EL (cell line): ENCODE data around the gene SEPTIN6.
A peak's percentile ranks its signal among the peaks of the same experiment; 100 is the strongest.

Source experiments
- DNase-seq: peaks from one replicate; pipeline ENCODE4 v3.0.0-alpha.2; 2016

SEPTIN6 gene

DNA sequence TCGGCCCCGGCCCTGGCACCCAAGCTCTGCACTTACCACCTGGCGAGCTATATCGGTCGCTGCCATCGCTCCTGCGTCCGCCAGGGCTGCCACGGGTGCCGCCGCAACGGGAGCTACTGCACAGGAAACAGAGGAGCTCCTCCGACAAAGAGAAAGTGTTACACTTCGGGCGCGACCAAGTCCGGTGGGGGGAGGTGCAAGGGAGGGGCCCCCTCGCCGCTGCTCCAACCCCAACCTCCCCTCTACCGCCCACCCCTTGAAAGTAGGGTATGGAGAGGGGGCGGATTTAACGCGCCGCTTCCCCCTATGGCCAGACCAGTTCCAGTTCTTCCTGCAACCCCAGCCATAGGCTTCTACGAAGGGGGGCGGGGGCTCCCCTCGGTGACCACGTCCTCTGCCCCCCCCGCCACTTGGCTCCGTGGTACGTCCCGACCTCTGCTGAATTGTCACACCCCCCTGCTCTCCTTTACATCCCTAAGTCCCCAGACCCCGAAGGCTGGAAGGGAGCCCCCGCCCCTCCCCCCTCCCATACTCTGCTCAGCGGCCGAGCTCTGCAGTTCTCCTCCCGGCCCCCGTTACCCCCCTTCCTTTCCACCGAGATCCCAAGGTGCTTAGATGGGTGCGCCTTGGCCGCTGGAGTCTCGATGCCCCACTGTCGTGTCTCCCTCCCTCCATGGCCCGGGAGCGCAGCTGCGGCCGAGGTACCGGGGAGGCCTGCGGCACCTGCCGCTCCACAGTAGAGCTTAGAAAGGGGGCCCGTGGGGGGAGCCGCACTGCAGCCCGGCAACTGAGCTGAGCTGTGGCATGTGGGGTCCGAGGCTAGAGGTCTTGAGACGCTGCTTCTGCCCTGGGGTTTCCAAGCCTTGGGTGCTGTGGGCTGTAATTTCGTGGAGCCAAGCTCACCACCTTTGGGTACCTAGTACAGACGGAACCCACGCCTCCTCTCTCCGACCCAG lies at the start of gene SEPTIN6:
Gene SEPTIN6 (minus strand): TSS at position 129 of the 956 bp plus-strand sequence. CDS start 63 bp downstream, at position 66.
- peak; percentile 83 for DNase-seq

DNA sequence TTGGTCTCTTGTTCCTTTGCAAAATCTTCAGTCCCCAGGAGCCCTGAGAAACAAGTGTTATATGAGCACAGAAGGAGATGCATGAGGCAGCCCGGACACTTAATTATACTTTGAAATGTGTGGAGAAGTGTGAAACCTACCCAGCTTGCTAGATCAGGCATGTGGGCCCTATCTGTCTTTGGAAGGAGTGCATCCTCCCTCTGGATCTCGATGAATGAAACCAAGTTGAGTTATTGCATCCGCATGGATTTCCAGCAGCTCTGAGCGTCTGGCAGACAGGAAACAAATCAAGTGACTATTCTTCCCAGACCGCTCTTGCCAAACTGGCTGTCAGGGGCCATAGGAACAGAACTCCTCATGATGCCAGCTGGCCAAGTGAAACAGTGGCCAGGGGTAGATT lies 45.8 kb upstream of the SEPTIN6 start:
- no peak for DNase-seq

GRCh38 chrX:119736206-119736764 lies 43.3 kb upstream of the SEPTIN6 start:
- DNase-seq, result peak; percentile 16

DNA sequence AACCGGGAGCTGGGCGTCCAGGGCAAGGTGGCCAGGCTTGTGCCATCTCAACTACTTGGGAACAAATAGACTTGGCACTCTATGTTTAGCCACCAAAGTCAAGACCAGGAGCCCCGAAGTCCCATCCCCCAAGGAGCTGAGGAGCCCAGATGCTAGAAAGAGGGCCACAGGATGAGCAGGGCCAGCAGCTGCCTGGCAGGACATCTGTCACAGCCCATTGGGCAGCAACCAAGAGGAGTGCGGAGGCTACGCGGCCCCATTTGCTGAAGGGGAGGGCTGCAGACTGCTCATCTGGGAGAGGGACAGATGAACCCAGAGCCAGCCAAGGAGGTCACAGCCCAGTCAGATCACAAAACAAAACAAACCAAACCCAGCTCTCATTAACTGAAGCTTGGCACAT lies 42.5 kb upstream of the SEPTIN6 start:
- DNase-seq, result no peak

DNA sequence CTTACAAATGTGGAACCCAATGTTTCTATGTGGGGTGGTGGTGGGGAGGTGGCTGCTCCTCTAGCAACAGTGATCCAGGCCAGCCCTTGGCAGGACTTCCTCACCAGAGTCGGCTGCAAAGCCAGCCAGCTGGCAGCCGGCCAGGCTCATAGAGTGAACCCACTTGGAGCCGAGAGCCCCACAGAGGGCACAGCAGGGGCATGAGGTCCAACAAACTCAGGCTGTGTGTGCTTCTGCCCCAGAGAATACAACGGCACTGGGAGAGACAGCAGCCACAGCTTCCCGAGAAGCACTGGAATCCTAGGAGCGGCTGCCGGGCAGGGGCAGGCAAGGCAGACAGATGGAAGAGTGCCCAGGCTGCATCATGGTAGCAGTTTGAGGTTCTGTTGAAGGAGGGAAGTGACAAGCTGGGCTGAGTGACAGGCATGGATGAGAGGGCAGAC lies 42.0 kb upstream of the SEPTIN6 start:
- no peak for DNase-seq

- peak; percentile 56 for DNase-seq
Observed at GRCh38 chrX:119729408-119730201, 36.6 kb upstream of the SEPTIN6 start.

DNA sequence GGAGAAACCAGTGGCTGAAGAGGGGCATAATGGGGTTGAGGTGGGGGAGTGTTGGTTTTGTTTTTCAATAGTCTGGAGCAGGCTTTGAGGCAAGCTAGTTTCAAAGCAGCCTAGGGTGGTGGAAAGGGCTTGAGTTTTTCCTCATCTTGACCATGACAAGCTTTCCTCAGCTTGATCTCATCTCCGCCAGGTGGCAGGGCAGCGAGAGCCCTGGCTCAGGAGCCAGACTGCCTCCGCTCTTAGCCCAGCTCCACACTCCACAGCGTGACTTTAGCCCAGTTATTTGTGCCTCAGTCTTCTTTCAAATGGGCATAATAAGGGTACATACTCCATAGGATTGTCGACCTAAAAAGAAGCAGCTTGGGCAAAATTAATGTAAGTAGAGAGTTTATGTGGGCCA lies 35.5 kb upstream of the SEPTIN6 start:
- DNase-seq, result no peak

GRCh38 chrX:119726900-119727555 lies 34.1 kb upstream of the SEPTIN6 start:
- peak; percentile 15 for DNase-seq

DNA sequence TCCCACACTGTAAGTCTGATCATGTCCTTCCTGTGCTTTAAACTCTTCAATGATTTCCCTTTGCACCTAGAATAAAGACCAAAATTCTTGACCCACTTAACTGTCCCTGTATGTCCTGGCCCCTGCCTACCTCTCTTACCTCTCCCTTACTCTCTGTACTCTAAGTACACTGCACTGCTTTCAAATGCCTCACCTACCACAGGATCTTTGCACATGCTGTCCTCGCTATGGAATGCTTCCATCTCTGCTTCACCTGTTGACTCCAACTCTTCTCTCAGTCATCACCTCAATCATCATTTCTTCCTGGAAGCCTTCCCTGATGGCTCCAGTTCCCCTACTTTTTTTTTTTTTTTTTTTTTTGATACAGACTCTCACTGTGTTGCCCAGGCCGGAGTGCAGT lies 29.0 kb upstream of the SEPTIN6 start:
- DNase-seq, result no peak

GRCh38 chrX:119721487-119721886 lies 28.5 kb upstream of the SEPTIN6 start:
- DNase-seq, result no peak

- DNase-seq, result no peak
Observed at GRCh38 chrX:119709630-119710029, 16.7 kb upstream of the SEPTIN6 start.

- DNase-seq, result peak; percentile 17
Observed at GRCh38 chrX:119708936-119709335, 16.0 kb upstream of the SEPTIN6 start.

DNA sequence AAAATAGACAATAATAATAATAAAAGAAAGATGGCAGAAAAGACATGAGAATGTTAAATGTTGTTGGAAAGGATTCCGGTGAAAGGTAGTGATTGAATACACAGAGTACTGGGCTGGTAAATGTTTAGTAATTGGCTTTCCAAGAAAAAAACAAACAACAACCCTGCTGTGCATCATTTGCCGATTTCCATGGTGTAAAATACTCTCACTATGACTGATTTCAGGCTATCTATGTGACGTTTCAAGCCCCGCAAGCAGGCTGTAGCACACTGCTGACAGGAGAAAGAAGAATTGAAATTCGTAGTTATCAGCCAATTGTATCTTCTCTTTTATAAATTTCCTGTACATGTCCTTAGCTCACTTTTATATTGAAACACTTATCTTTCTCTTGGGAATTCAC lies 13.6 kb upstream of the SEPTIN6 start:
- DNase-seq, result no peak

- DNase-seq, result peak; percentile 63
Observed at GRCh38 chrX:119698845-119699244, 5.9 kb upstream of the SEPTIN6 start.

- no peak for DNase-seq
Observed at GRCh38 chrX:119696251-119696890, 3.4 kb upstream of the SEPTIN6 start.

DNA sequence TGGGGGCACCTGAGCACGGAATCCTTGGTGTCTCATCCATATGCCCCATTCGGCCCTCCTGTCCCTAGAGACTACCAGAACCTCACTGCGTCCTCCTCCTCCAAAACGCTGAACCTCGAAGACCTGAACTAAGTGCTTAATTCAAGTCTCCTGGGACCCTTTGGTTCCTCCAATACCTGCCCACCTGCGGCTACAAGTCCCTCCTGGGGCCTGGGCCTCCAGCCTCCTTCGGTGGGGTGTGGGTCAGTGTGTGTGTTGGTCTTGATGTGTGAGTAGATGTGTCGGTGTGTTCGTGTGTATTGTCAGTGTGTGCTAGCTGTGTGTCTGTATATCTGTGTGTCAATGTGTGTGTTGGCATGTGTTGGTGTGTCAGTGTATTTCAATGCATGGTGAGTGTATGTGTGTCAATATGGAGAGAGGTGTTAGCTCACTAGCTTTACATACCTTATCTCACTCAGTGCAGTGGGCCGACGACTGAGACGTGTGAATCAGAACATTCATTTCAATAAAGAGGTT lies 2.6 kb upstream of the SEPTIN6 start:
- DNase-seq, result no peak

DNA sequence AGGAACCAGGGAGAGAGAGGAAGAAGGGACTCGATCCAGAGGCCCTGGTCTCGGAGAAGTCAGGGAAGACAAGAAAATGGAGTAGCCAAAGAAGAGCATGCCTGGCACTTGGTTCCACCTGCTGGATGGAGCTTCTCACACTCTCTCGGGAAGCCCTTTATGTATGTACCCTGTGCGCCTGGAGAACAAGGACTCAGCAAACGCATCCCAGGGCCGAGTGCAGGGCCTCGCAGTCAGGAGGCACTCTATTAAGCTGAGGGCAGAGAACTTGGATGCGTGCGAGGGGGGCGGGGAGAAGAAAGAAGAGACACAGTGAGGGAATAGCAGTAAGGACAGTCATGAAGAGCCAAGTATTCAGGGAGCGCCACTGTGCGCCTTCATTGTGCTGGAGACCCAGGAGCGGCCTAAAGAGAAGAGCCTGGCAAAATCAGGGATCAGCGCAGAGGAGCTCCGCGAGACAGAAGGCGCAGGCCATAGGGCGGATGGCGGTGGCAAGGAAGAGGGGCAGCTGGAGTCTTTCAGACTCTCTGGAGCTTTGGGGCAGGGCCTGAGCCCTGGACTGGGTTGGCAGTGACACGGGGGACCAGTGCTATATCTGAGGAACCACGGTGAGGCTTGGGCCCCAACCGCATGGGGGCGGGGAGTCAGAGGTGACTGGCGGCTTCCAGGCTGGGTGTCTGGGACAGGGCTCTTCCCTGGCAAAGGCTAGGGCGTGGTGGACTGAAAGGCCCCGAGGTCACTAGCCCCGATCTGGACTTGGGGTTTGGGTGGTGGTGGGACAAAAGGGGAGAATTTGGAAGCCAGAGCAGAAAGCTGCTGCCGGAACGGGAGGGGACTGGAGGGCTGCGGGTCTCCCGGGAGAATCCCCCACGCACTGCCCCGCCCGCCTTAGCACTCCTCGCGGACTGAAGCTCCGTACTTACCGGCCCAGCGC lies 1.9 kb upstream of the SEPTIN6 start:
- DNase-seq, result no peak

DNA sequence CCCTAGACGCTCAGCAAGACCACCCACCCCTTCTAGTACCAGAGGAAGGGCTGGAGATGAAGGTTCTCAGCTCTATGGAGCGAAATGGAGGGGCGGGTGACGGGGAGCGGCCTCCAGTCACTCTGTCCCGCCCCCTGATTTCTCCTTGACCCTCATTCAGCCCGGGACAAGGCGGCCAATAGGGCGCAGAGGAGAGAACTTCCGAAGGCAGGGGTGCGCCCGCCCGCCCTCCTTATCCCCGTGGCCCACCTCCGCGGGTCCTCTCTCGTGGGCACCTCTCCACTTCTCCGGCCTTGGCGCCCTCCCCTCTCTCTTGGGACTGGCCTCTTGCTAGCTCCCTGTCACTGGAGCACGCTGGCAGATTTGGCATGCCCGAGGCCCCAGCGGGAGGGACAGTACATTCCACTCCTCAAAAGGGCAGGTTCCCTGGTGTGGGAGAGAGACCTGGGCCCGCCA lies 1.1 kb upstream of the SEPTIN6 start:
- no peak for DNase-seq

GRCh38 chrX:119692191-119693039 lies 553 bp downstream of the SEPTIN6 start:
- DNase-seq, result peak; percentile 45
